ENCODE results near the gene TLE3. TPM values are rescaled to one million over a fixed set of nuclear protein-coding genes. Genes with fewer than 3 reads are reported as not detected.

The TLE3 gene
- total RNA-seq, 2 donors from 2014 or later: 157 to 246 TPM

GRCh38 chr15:70066447-70066846, 31.3 kb downstream of the TLE3 start:
- Histone ChIP-seq H3K36me3 (peaks cover 0 to 11% of the 10 kb centered on the region in 2 donors), H3K27ac (no peak overlapping the region), H3K9me3 (no peaks in the 10 kb centered on the region), H3K27me3 (replicated peaks; ENCODE audit: insufficient read depth) (no peaks in the 10 kb centered on the region), H3K4me1 (replicated peaks) (peaks cover 7% of the 10 kb centered on the region), H3K4me3 (no peak overlapping the region)
- TF ChIP-seq POLR2A (IDR thresholded peaks at IDR 0.05) (no peak), POLR2AphosphoS5 (IDR thresholded peaks at IDR 0.05) (no peak)
- TF ChIP-seq, protein P1, sequence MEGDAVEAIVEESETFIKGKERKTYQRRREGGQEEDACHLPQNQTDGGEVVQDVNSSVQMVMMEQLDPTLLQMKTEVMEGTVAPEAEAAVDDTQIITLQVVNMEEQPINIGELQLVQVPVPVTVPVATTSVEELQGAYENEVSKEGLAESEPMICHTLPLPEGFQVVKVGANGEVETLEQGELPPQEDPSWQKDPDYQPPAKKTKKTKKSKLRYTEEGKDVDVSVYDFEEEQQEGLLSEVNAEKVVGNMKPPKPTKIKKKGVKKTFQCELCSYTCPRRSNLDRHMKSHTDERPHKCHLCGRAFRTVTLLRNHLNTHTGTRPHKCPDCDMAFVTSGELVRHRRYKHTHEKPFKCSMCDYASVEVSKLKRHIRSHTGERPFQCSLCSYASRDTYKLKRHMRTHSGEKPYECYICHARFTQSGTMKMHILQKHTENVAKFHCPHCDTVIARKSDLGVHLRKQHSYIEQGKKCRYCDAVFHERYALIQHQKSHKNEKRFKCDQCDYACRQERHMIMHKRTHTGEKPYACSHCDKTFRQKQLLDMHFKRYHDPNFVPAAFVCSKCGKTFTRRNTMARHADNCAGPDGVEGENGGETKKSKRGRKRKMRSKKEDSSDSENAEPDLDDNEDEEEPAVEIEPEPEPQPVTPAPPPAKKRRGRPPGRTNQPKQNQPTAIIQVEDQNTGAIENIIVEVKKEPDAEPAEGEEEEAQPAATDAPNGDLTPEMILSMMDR (IDR thresholded peaks at IDR 0.05): no peak
- 85% methylated on average over 5 of the region's 5 CpGs for WGBS
- intact Hi-C loops (cut with DNase I): no loop called here
- DNase-seq (ENCODE audit: low spot score): no peak

GRCh38 chr15:70066004-70066403, 31.7 kb downstream of the TLE3 start:
- 94% methylated on average over 12 of the region's 12 CpGs for WGBS
- Histone ChIP-seq H3K27me3 (replicated peaks; ENCODE audit: insufficient read depth) (no peaks in the 10 kb centered on the region), H3K9me3 (no peaks in the 10 kb centered on the region), H3K4me3 (no peak overlapping the region), H3K4me1 (replicated peaks) (peaks cover 7% of the 10 kb centered on the region), H3K36me3 (peaks cover 0 to 7% of the 10 kb centered on the region in 2 donors), H3K27ac (no peak overlapping the region)
- TF ChIP-seq, protein P1 (IDR thresholded peaks at IDR 0.05): no peak
- TF ChIP-seq POLR2AphosphoS5 (IDR thresholded peaks at IDR 0.05): no peak
- no peak for TF ChIP-seq POLR2A (IDR thresholded peaks at IDR 0.05)
- intact Hi-C loops (cut with DNase I): no loop called here
- no peak for DNase-seq (ENCODE audit: low spot score)

DNA sequence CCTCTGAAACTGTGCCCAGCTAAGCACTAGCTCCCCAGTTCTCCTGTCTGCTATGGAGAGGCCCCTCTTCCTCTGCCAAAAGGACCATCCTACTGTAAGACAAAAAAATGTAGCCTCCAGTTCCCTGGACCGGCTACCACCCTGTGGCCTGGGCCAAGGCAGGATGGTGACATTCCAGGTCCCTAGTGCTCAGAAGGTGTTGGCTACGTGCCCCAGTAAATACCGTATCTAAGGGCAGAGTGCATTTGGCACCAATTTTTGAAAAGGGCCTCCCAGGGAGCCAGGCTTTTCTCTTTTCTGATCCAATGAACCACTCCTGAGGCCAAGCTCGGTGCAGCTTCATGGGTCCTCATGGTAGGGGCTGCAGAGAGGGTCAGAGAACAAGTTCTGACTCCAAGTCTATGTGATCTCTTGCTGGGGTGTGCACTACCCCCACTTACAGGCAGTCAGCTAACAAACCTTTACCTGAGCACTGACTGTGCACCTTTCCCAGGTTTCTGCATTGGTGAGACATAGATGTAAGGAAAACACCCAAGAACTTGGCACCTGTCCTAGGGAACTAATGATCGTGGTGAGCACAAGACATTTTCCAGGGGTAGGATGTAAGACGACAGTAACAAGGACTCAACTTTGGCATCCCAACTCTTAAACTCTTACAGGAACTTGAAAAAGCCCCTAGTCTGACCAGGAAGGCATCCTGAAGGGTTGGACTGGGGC, 32.6 kb downstream of the TLE3 start:
- no peak overlapping the region for H3K27ac ChIP-seq
- no peak overlapping the region for H3K4me3 ChIP-seq
- intact Hi-C loops (cut with DNase I): no loop called here
- H3K9me3 ChIP-seq: no peaks in the 10 kb centered on the region
- no peaks in the 10 kb centered on the region for H3K27me3 ChIP-seq (replicated peaks; ENCODE audit: insufficient read depth)
- DNase-seq (ENCODE audit: low spot score): no peak
- no peak for TF ChIP-seq POLR2A (IDR thresholded peaks at IDR 0.05)
- TF ChIP-seq, protein P1 (IDR thresholded peaks at IDR 0.05): no peak
- TF ChIP-seq POLR2AphosphoS5 (IDR thresholded peaks at IDR 0.05): no peak
- peaks cover 7% of the 10 kb centered on the region for H3K4me1 ChIP-seq (replicated peaks)
- WGBS: 60% methylated on average over 6 of the region's 6 CpGs
- peaks cover 5 to 15% of the 10 kb centered on the region in 2 donors for H3K36me3 ChIP-seq

- WGBS: 64% methylated on average over 4 of the region's 4 CpGs
- peaks cover 11 to 22% of the 10 kb centered on the region in 2 donors for H3K36me3 ChIP-seq
- peaks cover 7% of the 10 kb centered on the region for H3K4me1 ChIP-seq (replicated peaks)
Measured at GRCh38 chr15:70064441-70064840, 33.3 kb downstream of the TLE3 start.

More at GRCh38 chr15:70064441-70064840, 33.3 kb downstream of the TLE3 start:
- DNase-seq (ENCODE audit: low spot score): no peak
- H3K9me3 ChIP-seq: no peaks in the 10 kb centered on the region
- intact Hi-C loops (cut with DNase I): no loop called here
- H3K27ac ChIP-seq: no peak overlapping the region
- H3K27me3 ChIP-seq (replicated peaks; ENCODE audit: insufficient read depth): no peaks in the 10 kb centered on the region
- TF ChIP-seq POLR2A (IDR thresholded peaks at IDR 0.05) (no peak), POLR2AphosphoS5 (IDR thresholded peaks at IDR 0.05) (no peak)
- TF ChIP-seq, protein P1 (IDR thresholded peaks at IDR 0.05): no peak
- H3K4me3 ChIP-seq: no peak overlapping the region

All from prostate gland (tissue), 2 donors.